HG02884 (cell line): Measurements from ENCODE around the gene SLC16A3.
"Not testable (repeated sequence)": the region's sequence is repeated elsewhere in the genome, so short reads cannot be mapped to it uniquely, and the experiment has no call there.

ENCODE experiments used
- ATAC-seq: cut with Tn5 transposase; IDR thresholded peaks from one replicate; pipeline ENCODE4 v1.9.1; 2021; ENCODE audit warnings: mild to moderate bottlenecking, moderate library complexity; ENCODE audit not compliant: unreplicated experiment

SLC16A3 gene

DNA sequence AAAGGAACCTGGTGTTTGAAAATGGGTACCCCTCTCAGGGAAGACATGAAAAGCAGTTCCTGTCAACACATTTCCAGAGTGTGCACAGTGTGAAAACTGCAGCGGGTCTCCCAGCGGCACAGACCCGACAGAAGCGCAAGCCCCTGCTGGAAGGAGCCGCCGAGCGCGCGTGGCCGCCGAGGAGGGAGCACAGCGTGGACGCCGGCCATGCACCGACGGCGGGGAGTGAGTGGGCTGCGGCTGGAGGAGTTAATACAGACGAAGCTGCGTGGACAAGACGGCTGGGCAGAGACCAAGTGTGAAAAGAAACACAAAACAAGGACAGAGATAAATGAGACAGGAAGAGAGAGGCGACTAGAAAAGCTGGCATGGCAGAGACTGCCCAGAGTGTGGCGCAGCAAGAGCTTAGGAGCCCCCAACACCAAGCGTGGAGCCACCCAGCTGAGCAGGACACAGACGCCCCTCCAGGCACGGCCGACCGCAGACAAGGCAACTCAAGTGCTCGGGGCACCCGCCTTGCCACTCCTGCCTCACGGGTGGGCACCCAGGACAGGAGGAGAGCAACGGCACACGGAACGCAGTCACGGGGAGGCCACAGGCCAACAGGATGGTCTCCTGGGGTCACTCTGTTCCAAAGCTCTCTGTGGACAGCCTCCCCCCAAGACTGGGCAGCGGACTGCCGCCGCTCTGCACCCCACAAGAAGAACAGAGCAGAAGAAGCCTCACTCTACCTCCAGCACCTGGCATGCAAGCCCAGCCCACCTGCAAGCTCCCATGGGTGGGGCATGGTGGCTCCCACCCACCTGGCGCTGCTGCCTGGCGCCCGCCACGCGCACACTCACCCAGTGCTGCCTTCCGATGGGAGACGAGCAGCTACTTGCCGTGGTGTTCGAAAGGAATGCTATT lies 16.5 kb downstream of the SLC16A3 start:
- ATAC-seq: no peak

DNA sequence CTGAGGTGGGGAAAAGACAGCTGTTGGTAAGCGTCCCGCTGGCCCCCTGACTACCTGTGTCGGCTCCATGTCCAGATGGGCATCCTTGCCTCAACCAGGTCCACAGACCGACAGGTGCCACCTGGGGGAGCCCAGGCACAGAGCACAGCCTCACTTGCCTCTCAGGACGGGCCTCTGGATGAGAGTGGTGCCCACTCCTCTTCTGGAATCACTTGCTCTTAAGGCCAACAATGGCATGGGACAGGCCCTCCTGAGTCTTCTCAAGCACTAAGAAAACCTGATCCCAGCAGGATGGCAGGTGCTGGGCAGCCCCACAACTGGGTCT lies 17.2 kb downstream of the SLC16A3 start:
- no peak for ATAC-seq

DNA sequence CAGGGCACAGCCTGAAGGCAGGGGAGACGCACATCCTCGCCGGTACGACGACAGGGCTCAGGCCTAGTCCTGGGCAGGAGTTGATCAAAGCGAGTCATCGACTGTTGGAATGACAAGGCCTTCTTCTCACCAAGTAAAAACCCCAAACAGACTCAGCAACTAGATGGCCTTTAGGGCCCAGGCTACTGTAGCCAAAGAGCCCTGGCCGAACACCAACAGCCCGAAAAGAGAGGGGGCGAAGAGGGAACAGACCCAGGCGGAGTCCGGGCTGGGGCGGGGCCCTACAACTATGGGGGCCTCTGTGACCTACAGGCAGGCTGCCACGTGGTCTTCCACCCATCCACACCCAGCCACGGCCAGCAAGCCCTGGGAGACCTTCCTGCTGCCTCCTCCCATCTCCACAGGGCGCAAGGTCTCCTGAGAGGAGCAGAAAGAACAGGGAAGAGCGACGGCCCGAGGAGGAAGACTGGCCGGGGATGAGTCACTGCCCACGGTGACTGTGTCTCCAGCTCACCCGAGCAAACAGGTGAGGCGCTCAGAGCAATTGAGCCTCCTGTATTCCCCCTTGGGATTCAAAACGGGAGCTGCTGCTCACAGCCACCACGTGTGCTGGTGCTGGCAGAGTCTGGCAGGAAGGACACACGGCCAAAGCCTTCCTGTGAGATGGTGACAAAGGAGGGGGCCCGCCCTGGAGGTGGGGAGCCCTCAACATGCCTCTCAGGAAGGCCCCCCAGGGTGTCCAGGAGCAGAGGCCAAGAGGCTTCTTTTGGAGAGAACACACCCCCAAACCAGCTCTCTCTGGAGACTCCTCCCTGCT lies 17.7 kb downstream of the SLC16A3 start:
- ATAC-seq: no peak

DNA sequence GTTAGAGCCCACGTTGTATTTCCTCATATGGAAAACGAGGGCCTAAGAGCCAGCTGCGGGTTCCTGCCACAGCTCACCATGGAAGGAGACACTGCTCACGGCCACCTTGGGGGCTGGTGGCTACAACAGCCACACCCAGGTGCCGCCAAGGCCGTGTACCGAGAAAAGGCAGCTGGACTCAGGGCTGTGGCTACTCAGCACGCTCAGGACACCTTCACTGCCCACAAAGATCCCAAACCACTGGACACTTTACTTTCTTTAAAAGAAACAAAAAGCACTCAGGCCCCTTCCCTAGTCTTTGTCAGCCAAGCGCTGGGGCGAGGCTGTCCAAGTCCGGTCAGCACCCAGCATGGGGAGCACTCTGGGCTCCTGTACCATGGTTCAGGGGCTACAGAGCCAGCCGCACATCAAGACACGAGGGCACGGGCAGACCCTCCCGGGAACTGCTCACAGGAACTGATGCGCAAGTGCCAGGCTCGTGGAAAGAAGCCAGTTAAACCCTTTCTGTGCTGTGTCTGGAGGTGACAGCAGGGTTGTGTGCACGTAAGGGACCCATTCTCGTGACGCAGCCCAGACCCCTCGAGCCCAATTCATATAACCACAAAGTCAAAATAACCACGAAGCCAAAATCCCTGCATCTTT lies 18.5 kb downstream of the SLC16A3 start:
- ATAC-seq: no peak

GRCh38 chr17:82247856-82248671 lies 19.2 kb downstream of the SLC16A3 start:
- ATAC-seq: no peak

GRCh38 chr17:82248815-82249674 lies 20.2 kb downstream of the SLC16A3 start:
- ATAC-seq: no peak

GRCh38 chr17:82249896-82250581 lies 21.2 kb downstream of the SLC16A3 start:
- no peak for ATAC-seq

GRCh38 chr17:82250868-82251500 lies 22.1 kb downstream of the SLC16A3 start:
- no peak for ATAC-seq

GRCh38 chr17:82252511-82253178 lies 23.8 kb downstream of the SLC16A3 start:
- ATAC-seq: no peak

- no peak for ATAC-seq
These were observed 24.3 kb downstream of the SLC16A3 start for GRCh38 chr17:82253179-82253544.

DNA sequence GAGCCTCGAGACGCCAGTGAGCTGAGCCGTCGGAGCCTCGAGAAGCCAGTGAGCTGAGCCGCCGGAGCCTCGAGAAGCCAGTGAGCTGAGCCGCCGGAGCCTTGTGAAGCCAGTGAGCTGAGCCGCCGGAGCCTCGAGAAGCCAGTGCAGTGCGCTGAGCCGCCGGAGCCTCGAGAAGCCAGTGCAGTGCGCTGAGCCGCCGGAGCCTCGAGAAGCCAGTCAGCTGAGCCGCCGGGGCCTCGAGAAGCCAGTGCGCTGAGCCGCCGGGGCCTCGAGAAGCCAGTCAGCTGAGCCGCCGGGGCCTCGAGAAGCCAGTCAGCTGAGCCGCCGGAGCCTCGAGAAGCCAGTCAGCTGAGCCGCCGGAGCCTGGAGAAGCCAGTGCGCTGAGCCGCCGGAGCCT lies 25.3 kb downstream of the SLC16A3 start:
- not testable (repeated sequence) for ATAC-seq

- ATAC-seq: not testable (repeated sequence)
These were observed 25.9 kb downstream of the SLC16A3 start for GRCh38 chr17:82254746-82255145.

DNA sequence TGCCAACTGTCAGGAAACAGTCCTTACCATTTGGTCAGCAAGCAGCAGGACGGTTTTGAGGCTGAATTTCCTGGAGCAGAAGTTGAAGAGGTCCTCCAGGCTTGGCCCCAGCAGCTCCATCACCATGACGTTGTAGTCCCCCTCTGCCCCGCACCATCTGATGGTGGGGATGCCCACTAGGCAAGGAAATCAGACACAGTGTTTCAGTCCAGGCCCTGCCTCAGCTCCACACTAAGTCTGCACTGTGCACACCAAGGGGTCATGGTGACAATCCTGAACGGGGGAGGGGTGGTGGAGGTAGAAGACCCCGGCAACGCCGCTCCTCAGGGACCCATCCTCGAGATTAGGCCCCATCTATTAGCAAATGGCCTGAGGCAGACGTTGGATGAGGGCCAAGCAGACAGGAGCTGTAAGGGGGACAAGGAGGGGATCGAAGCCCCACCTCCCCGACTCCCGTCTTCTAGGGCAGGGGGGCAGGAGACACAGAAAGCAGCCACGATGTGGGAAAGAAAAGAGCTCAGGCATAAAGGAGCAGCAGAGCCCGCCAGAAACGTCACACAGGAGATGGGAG lies 26.6 kb downstream of the SLC16A3 start:
- ATAC-seq: no peak

GRCh38 chr17:82256242-82256885 lies 27.5 kb downstream of the SLC16A3 start:
- no peak for ATAC-seq

DNA sequence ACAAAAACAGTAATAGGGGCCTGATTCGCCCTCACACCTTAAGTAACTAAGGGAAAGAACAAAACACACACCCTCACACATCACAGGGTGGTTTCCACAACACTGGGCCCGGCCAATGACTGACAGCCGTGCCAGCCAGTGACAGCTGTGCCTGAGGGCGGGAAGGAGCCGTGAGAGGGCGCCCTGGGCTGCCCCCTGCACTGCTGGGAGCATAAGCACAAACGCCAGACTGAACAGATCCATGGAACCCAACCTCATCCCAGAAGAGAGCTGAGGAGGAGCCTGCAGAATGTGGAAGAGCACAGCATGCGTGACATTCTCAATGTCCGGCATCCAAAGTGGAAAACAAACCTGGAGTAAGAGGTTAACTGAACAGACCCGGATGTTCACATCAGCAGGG lies 28.6 kb downstream of the SLC16A3 start:
- ATAC-seq: no peak

DNA sequence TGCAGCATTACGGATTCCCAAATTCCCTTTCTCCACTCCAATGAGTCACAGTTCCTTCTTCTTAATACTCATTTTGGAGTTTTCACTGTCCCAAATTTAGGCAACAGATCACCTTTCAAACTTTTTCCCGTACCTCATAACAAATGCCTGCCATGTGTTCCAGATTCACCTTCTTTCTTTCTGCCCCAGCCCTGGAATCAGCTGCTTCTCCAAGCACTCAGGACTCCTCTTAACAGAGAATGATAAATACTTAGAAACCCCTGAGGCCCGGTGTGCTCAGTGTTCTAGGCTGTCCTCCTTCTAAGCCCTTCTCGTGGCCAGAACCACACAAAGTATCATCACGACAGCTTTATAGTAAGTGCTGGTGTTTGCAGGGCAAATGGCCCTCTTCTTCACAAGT lies 29.7 kb downstream of the SLC16A3 start:
- ATAC-seq: no peak
